CD4-positive, alpha-beta T cell (primary cell): ENCODE results near the gene NEK1. TPM values are rescaled to one million over a fixed set of nuclear protein-coding genes. Genes with fewer than 3 reads are reported as not detected.
A peak's percentile ranks its signal among the peaks of the same experiment; 100 is the strongest.

Experiments
- ATAC-seq: fragments of 200-7000 bp; cut with Tn5 transposase; one replicate; pipeline ENCODE4 v1.10.0; 2022; ENCODE audit warnings: mild to moderate bottlenecking; ENCODE audit not compliant: poor library complexity
- CTCF ChIA-PET: fragments of 350-600 bp; sonication (Branson Sonifier 250); formaldehyde crosslinking; loops from one replicate; lab custom pipeline; 2021; ENCODE audit warnings: antibody characterized with exemption, inconsistent platforms; lab: Charles Lee
- POLR2A ChIA-PET: fragments of 350-600 bp; sonication (Branson Sonifier 250); formaldehyde crosslinking; loops from one replicate; lab custom pipeline; 2021; ENCODE audit warnings: antibody characterized with exemption, inconsistent platforms; lab: Charles Lee
- DNase-seq, 14 experiments: peaks; one replicate each; pipeline ENCODE4 v3.0.0-alpha.2; 2013 to 2020; ENCODE audit warnings: mixed read lengths in 2 of 14
- H3K27ac ChIP-seq, 2 donors: one replicate each; pipeline versions ENCODE4 v1.5.1 to v1.7.0; 2013; ENCODE audit warnings: low read length in 2 of 2, low read depth in 1 of 2, mild to moderate bottlenecking in 1 of 2
- H3K27me3 ChIP-seq, 2 experiments: 1 replicate in 1 of 2; 2 replicates in 1 of 2; pipeline versions ENCODE4 v1.6.1 to v1.7.0; 2013; ENCODE audit warnings: low read length in 2 of 2, control low read depth in 1 of 2, mild to moderate bottlenecking in 1 of 2, moderate library complexity in 1 of 2; ENCODE audit not compliant: insufficient read depth in 2 of 2, control insufficient read depth in 1 of 2
- H3K36me3 ChIP-seq: one replicate; pipeline ENCODE4 v1.6.1; 2013; ENCODE audit warnings: low read length, control low read depth; ENCODE audit not compliant: insufficient read depth
- H3K4me1 ChIP-seq: one replicate; pipeline ENCODE4 v1.6.1; 2013; ENCODE audit warnings: low read length, control low read depth; ENCODE audit not compliant: insufficient read depth
- H3K4me3 ChIP-seq: one replicate; pipeline ENCODE4 v1.5.1; 2013; ENCODE audit warnings: mild to moderate bottlenecking, low read length, moderate library complexity
- H3K9me3 ChIP-seq, 2 experiments: 1 replicate in 1 of 2; 2 replicates in 1 of 2; pipeline versions ENCODE4 v1.6.1 to v1.7.0; 2013; ENCODE audit warnings: low read length in 2 of 2, mild to moderate bottlenecking in 2 of 2, control low read depth in 1 of 2, moderate library complexity in 1 of 2; ENCODE audit not compliant: control insufficient read depth in 1 of 2, insufficient read depth in 1 of 2
- H3K27ac Mint-ChIP-seq: one replicate; pipeline ENCODE4 v1.8.0; 2020; ENCODE audit warnings: mixed read lengths
- H3K27me3 Mint-ChIP-seq: one replicate; pipeline ENCODE4 v1.8.0; 2021; ENCODE audit warnings: mixed read lengths
- H3K36me3 Mint-ChIP-seq: one replicate; pipeline ENCODE4 v1.8.0; 2021; ENCODE audit warnings: low read depth, mixed read lengths
- H3K4me1 Mint-ChIP-seq: one replicate; pipeline ENCODE4 v1.8.0; 2021; ENCODE audit warnings: low read depth, mixed read lengths
- H3K4me3 Mint-ChIP-seq: one replicate; pipeline ENCODE4 v1.8.0; 2020; ENCODE audit warnings: mild to moderate bottlenecking, mixed read lengths
- H3K9me3 Mint-ChIP-seq: one replicate; pipeline ENCODE4 v1.8.0; 2020; ENCODE audit warnings: mixed read lengths
- CTCF ChIP-seq: fragments of 200-600 bp; IDR thresholded peaks from one replicate; pipeline ENCODE4 v1.8.0; 2022; ENCODE audit warnings: antibody characterized with exemption, mild to moderate bottlenecking
- intact Hi-C, 2 experiments: fragments of 100-400 bp; cut with DNase I in 1 of 2; cut with micrococcal nuclease in 1 of 2; formaldehyde crosslinking; loops; one replicate each; pipeline versions ENCODE4 v1.15.1 to v1.9.0; 2023 to 2025; cut with DNase I, micrococcal nuclease
- total RNA-seq, 174 experiments: library from RNA in 2 of 174; stranded (reverse) in 2 of 174; gene quantifications; one replicate each; pipeline ENCODE4 v1.2.3 and lab custom pipeline; 2021 to 2026

NEK1 gene
- total RNA-seq, 2 experiments from 2014 or later = 9.5 to 10.2 TPM

DNA sequence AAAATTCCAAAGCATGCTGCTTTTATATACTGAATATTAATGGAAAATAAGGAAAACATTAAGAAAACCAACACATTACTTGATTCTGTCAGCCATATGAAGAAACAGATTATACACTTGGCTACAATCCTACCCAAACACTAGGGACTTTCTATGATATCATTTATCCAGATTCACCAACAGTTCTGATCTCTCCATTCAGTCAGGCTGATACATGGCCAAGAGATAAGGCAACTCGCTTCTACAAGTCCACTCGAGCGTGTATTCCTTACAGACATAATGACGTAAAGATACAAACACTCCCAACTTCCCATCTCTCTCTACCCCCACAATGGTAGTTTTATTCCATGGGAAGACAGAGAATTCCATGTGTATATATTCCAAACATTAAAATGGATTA lies 44.5 kb downstream of the NEK1 start:
- no peak overlapping the region for H3K4me3 Mint-ChIP-seq
- no peaks in the 10 kb centered on the region for H3K36me3 ChIP-seq
- H3K4me1 Mint-ChIP-seq = peaks cover 4% of the 10 kb centered on the region
- no peaks in the 10 kb centered on the region for H3K9me3 Mint-ChIP-seq
- intact Hi-C loops = loop anchor here (2.0 to 5.0 kb wide), 4 partner anchors 479 to 1386 kb away; no protein-coding TSS in a partner anchor
- peaks cover 26% of the 10 kb centered on the region for H3K36me3 Mint-ChIP-seq
- no peak overlapping the region for H3K4me3 ChIP-seq
- no peak overlapping the region for H3K27ac Mint-ChIP-seq
- H3K27me3 Mint-ChIP-seq = no peaks in the 10 kb centered on the region
- DNase-seq = no peak
- H3K9me3 ChIP-seq = no peaks in the 10 kb centered on the region
- ATAC-seq = no peak
- no peak for TF ChIP-seq CTCF
- no peak overlapping the region for H3K27ac ChIP-seq
- CTCF ChIA-PET = no interaction called here
- H3K4me1 ChIP-seq = no peaks in the 10 kb centered on the region
- POLR2A ChIA-PET = no interaction called here
- H3K27me3 ChIP-seq = no peaks in the 10 kb centered on the region

GRCh38 chr4:169566021-169566818 lies 46.2 kb downstream of the NEK1 start:
- intact Hi-C loops = loop anchor here (2.0 to 5.0 kb wide), 4 partner anchors 481 to 1384 kb away; no protein-coding TSS in a partner anchor
- Mint-ChIP-seq H3K36me3 (peaks cover 15% of the 10 kb centered on the region), H3K27me3 (no peaks in the 10 kb centered on the region), H3K4me3 (no peak overlapping the region), H3K4me1 (peaks cover 4% of the 10 kb centered on the region), H3K27ac (no peak overlapping the region), H3K9me3 (no peaks in the 10 kb centered on the region)
- H3K4me1 ChIP-seq = no peaks in the 10 kb centered on the region
- H3K27me3 ChIP-seq = no peaks in the 10 kb centered on the region
- POLR2A ChIA-PET = interaction anchor here (0.6 to 1.0 kb wide), 4 partner anchors 46 to 550 kb away, joined by 3 to 4 read pairs (median 3); partner anchors contain the start of gene NEK1
- ATAC-seq (peak; percentile 43), DNase-seq (peak in 6 of 14 experiments; percentile 6 to 60 (median 47))
- no peaks in the 10 kb centered on the region for H3K9me3 ChIP-seq
- CTCF ChIA-PET = interaction anchor here (1.1 kb wide), 1 partner anchor 46 kb away, joined by 3 read pairs; the partner anchor contains the start of gene NEK1
- no peak overlapping the region for H3K27ac ChIP-seq
- TF ChIP-seq CTCF = peak; percentile 69
- no peak overlapping the region for H3K4me3 ChIP-seq
- H3K36me3 ChIP-seq = no peaks in the 10 kb centered on the region

DNA sequence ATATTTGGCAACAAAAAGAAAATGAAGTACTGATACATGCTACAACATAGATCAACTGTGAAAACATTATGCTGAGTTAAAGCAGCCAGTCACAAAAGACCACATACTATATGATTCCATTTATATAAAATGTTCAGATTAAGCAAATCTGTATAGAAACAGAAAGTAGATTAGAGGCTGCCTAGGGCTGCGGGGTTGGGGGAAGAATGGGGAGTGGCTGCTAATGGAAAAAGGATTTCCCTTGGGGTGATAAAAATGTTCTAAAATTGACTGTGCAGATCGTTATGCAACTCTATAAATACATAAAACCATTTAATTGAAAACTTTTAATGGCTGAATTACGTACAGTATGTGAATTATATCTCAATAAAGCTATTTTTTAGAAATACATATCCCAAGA lies 46.8 kb downstream of the NEK1 start:
- Mint-ChIP-seq H3K4me1 (peaks cover 4% of the 10 kb centered on the region), H3K4me3 (no peak overlapping the region), H3K27ac (no peak overlapping the region), H3K9me3 (no peaks in the 10 kb centered on the region), H3K27me3 (no peaks in the 10 kb centered on the region), H3K36me3 (peaks cover 18% of the 10 kb centered on the region)
- Histone ChIP-seq H3K27me3 (no peaks in the 10 kb centered on the region), H3K4me1 (no peaks in the 10 kb centered on the region), H3K9me3 (no peaks in the 10 kb centered on the region), H3K36me3 (peaks cover 5% of the 10 kb centered on the region), H3K27ac (no peak overlapping the region), H3K4me3 (no peak overlapping the region)
- ATAC-seq = no peak
- DNase-seq = no peak
- ChIA-PET CTCF (interaction anchor here (1.1 kb wide), 1 partner anchor 47 kb away, joined by 3 read pairs; the partner anchor contains the start of gene NEK1), POLR2A (interaction anchor here (0.7 to 1.0 kb wide), 2 partner anchors 47 to 160 kb away, joined by 3 to 4 read pairs; partner anchors contain the start of gene NEK1)
- TF ChIP-seq CTCF = no peak
- intact Hi-C loops = loop anchor here (2.0 to 5.0 kb wide), 4 partner anchors 482 to 1383 kb away; no protein-coding TSS in a partner anchor
